ENCODE measurements around the gene C6orf118.

DNA sequence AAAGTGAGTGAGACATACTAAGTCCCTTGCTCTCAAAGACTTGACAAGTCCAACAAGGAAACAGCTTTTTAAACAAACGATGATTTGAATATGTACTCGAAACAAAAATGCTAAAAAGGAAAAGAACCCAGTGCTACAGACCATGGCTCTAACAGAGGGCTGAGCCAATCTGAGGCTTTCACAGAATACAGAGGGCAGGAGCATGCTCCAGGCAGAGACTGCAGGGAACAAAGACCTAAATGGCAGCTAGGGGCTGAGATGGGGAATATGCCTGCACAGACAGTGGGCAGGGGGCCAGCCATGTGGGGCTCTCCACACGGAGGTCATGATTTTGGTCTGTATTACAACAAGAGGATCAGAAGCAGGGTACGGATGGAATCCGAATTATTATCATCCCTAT, 31.1 kb upstream of the C6orf118 start:
- no peak for TF ChIP-seq POLR2AphosphoS5 (IDR thresholded peaks at IDR 0.05)
- TF ChIP-seq, protein P1, sequence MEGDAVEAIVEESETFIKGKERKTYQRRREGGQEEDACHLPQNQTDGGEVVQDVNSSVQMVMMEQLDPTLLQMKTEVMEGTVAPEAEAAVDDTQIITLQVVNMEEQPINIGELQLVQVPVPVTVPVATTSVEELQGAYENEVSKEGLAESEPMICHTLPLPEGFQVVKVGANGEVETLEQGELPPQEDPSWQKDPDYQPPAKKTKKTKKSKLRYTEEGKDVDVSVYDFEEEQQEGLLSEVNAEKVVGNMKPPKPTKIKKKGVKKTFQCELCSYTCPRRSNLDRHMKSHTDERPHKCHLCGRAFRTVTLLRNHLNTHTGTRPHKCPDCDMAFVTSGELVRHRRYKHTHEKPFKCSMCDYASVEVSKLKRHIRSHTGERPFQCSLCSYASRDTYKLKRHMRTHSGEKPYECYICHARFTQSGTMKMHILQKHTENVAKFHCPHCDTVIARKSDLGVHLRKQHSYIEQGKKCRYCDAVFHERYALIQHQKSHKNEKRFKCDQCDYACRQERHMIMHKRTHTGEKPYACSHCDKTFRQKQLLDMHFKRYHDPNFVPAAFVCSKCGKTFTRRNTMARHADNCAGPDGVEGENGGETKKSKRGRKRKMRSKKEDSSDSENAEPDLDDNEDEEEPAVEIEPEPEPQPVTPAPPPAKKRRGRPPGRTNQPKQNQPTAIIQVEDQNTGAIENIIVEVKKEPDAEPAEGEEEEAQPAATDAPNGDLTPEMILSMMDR (IDR thresholded peaks at IDR 0.05) = no peak
